ENCODE measurements around the gene OOEP.

DNA sequence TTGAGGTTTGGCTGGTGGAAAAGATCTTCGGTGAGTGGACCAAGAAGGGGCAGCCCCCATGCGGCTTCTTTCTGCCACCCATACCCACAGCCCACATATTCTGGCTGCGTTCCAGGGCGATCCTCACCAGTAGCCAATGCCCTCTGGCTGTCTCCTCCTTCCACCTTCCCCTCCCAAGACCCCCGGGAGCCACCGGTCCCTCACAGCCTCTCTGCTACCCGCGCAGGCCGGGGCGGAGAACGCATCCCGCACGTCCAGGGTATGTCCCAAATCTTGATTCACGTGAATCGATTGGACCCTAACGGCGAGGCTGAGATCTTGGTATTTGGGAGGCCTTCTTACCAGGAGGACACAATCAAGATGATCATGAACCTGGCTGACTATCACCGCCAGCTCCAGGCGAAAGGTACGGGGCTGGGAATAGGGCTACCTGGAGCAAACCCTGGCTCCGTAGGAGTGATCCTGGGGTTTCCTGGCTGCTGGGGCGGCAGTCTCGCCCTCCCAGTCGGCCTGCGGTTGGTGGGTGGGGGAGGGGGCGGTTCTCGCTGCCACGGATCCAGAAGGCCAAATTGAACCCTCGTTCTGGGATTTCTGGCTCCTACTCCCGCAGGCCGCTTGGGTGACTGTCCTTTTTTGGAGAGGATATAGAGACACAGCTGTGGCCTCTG is 6.7 kb downstream of the OOEP start:
- TF ChIP-seq, protein P1, sequence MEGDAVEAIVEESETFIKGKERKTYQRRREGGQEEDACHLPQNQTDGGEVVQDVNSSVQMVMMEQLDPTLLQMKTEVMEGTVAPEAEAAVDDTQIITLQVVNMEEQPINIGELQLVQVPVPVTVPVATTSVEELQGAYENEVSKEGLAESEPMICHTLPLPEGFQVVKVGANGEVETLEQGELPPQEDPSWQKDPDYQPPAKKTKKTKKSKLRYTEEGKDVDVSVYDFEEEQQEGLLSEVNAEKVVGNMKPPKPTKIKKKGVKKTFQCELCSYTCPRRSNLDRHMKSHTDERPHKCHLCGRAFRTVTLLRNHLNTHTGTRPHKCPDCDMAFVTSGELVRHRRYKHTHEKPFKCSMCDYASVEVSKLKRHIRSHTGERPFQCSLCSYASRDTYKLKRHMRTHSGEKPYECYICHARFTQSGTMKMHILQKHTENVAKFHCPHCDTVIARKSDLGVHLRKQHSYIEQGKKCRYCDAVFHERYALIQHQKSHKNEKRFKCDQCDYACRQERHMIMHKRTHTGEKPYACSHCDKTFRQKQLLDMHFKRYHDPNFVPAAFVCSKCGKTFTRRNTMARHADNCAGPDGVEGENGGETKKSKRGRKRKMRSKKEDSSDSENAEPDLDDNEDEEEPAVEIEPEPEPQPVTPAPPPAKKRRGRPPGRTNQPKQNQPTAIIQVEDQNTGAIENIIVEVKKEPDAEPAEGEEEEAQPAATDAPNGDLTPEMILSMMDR (IDR thresholded peaks at IDR 0.05; ENCODE audit: low read depth, low read length, poor library complexity, severe bottlenecking), result no peak
- no peak for TF ChIP-seq EZH2phosphoT487 (IDR thresholded peaks at IDR 0.05; ENCODE audit: borderline replicate concordance, low read length)
